T-helper 22 cell (primary cell): ENCODE data around the gene GPR26.

Experiments used
- DNase-seq: peaks from one replicate; pipeline ENCODE4 v3.0.0-alpha.2; 2020; ENCODE audit warnings: low read depth

The GPR26 gene

GRCh38 chr10:123648595-123648994 is 17.6 kb upstream of the GPR26 start:
- no peak for DNase-seq

GRCh38 chr10:123649676-123650075 is 16.5 kb upstream of the GPR26 start:
- no peak for DNase-seq

- no peak for DNase-seq
These were observed 14.6 kb upstream of the GPR26 start for GRCh38 chr10:123651421-123652047.

- DNase-seq, result no peak
These were observed 10.4 kb upstream of the GPR26 start for GRCh38 chr10:123655751-123656150.

GRCh38 chr10:123663522-123663921 is 2.6 kb upstream of the GPR26 start:
- no peak for DNase-seq

- DNase-seq, result no peak
These were observed 466 bp upstream of the GPR26 start for GRCh38 chr10:123665491-123666286.

- no peak for DNase-seq
These were observed 3.7 kb downstream of the GPR26 start for GRCh38 chr10:123669886-123670285.

GRCh38 chr10:123673198-123673597 is 7.0 kb downstream of the GPR26 start:
- no peak for DNase-seq

GRCh38 chr10:123674741-123675140 is 8.6 kb downstream of the GPR26 start:
- DNase-seq, result no peak

- no peak for DNase-seq
These were observed 9.7 kb downstream of the GPR26 start for GRCh38 chr10:123675811-123676210.

GRCh38 chr10:123677556-123677955 is 11.4 kb downstream of the GPR26 start:
- DNase-seq, result no peak

- DNase-seq, result no peak
These were observed 12.2 kb downstream of the GPR26 start for GRCh38 chr10:123678376-123678775.

GRCh38 chr10:123681285-123681684 is 15.1 kb downstream of the GPR26 start:
- no peak for DNase-seq

- no peak for DNase-seq
These were observed 16.3 kb downstream of the GPR26 start for GRCh38 chr10:123682477-123682876.

- DNase-seq, result no peak
These were observed 17.3 kb downstream of the GPR26 start for GRCh38 chr10:123683459-123683858.

GRCh38 chr10:123683865-123684264 is 17.7 kb downstream of the GPR26 start:
- no peak for DNase-seq

GRCh38 chr10:123685260-123685659 is 19.1 kb downstream of the GPR26 start:
- DNase-seq, result no peak

GRCh38 chr10:123687758-123688157 is 21.6 kb downstream of the GPR26 start:
- DNase-seq, result no peak

GRCh38 chr10:123689880-123690279 is 23.7 kb downstream of the GPR26 start:
- no peak for DNase-seq

- DNase-seq, result no peak
These were observed 37.1 kb downstream of the GPR26 start for GRCh38 chr10:123703195-123703790.

- DNase-seq, result no peak
These were observed 37.9 kb downstream of the GPR26 start for GRCh38 chr10:123704076-123704475.

GRCh38 chr10:123704812-123705211 is 38.7 kb downstream of the GPR26 start:
- DNase-seq, result no peak

GRCh38 chr10:123706236-123706635 is 40.1 kb downstream of the GPR26 start:
- no peak for DNase-seq
